Measurements from ENCODE around the gene ZNRD2.

The ZNRD2 gene

DNA sequence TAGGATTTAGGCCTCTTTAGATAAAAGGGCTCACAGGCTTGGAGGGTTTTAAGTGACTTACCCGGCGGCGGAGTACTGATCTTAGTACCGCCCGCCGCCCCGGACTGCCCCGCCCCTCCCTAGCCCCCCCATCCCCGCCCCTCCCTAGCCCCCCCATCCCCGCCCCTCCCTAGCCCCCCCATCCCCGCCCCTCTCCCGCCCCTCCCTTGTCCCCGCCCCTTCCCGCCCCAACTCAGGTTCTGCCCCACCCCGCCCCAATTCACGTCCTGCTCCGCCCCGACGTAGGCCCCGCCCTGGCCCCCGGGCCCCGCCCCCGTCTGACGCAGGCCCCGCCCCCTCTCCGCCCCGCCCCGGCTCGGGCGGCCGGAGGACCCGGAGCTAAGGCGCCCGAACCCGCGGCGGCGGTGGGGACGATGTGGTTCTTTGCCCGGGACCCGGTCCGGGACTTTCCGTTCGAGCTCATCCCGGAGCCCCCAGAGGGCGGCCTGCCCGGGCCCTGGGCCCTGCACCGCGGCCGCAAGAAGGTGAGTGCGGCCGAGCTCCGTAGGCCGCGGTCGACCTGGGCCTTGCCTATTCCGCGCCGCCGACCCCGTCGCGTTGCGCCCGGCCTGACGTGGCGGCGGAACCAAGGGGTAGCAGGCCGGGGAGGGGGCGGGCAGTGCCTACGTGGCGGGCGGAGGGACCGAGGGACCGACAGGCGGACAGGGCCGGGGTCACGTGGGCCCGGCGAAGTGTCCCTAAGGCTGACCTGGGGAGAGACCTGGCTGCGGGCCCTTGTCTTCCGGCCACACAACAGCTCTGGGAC, 45.3 kb upstream of the ZNRD2 start, which contains the start of gene SCYL1:
TSS of gene SCYL1 (plus strand) at position 343 of the 805 bp plus-strand sequence. CDS start at position 414, 71 bp downstream.
- Histone ChIP-seq H4K20me1 (ENCODE audit: insufficient read depth) (no peaks in the 10 kb centered on the region), H2AFZ (ENCODE audit: low read depth) (peak within 1 kb of the TSS; percentile 71), H3K9ac (peak within 1 kb of the TSS; percentile 75), H3K4me2 (peak within 1 kb of the TSS; percentile 92), H3K27me3 (ENCODE audit: insufficient read depth, low read depth) (peaks cover 4% of the 10 kb centered on the region; the same call in 1 of the 2 replicates), H3K27ac (peak within 1 kb of the TSS; percentile 33; the same call in 1 of the 2 replicates), H3K4me3 (IDR thresholded peaks at IDR 0.05; ENCODE audit: insufficient read depth, low read depth, low read length) (no peak within 1 kb of the TSS), H3K79me2 (ENCODE audit: insufficient read depth, low read depth) (peaks cover 16% of the 10 kb centered on the region; the same call in 1 of the 2 replicates), H3K4me1 (ENCODE audit: low read depth, poor library complexity, severe bottlenecking) (peaks cover 4% of the 10 kb centered on the region), H3K36me3 (ENCODE audit: insufficient read depth) (no peaks in the 10 kb centered on the region; the same call in 1 of the 2 replicates)
- TF ChIP-seq, protein P1, sequence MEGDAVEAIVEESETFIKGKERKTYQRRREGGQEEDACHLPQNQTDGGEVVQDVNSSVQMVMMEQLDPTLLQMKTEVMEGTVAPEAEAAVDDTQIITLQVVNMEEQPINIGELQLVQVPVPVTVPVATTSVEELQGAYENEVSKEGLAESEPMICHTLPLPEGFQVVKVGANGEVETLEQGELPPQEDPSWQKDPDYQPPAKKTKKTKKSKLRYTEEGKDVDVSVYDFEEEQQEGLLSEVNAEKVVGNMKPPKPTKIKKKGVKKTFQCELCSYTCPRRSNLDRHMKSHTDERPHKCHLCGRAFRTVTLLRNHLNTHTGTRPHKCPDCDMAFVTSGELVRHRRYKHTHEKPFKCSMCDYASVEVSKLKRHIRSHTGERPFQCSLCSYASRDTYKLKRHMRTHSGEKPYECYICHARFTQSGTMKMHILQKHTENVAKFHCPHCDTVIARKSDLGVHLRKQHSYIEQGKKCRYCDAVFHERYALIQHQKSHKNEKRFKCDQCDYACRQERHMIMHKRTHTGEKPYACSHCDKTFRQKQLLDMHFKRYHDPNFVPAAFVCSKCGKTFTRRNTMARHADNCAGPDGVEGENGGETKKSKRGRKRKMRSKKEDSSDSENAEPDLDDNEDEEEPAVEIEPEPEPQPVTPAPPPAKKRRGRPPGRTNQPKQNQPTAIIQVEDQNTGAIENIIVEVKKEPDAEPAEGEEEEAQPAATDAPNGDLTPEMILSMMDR (conservative IDR thresholded peaks at IDR 0.05; ENCODE audit: low read depth, low read length), result no peak

- Histone ChIP-seq H3K9ac (peak overlapping the region; percentile 75), H3K27me3 (ENCODE audit: insufficient read depth, low read depth) (peaks cover 4% of the 10 kb centered on the region; the same call in 1 of the 2 replicates), H2AFZ (ENCODE audit: low read depth) (peak overlapping the region; percentile 71; the same call in 1 of the 2 replicates), H3K4me3 (IDR thresholded peaks at IDR 0.05; ENCODE audit: insufficient read depth, low read depth, low read length) (no peak overlapping the region), H3K27ac (peak overlapping the region; percentile 33; the same call in 1 of the 2 replicates), H4K20me1 (ENCODE audit: insufficient read depth) (no peaks in the 10 kb centered on the region), H3K4me2 (peak overlapping the region; percentile 92), H3K4me1 (ENCODE audit: low read depth, poor library complexity, severe bottlenecking) (peaks cover 4% of the 10 kb centered on the region), H3K79me2 (ENCODE audit: insufficient read depth, low read depth) (peaks cover 16% of the 10 kb centered on the region; the same call in 1 of the 2 replicates), H3K36me3 (ENCODE audit: insufficient read depth) (no peaks in the 10 kb centered on the region; the same call in 1 of the 2 replicates)
- TF ChIP-seq, protein P1 (conservative IDR thresholded peaks at IDR 0.05; ENCODE audit: low read depth, low read length), result no peak
Measured at GRCh38 chr11:65525546-65526480, 44.5 kb upstream of the ZNRD2 start.

DNA sequence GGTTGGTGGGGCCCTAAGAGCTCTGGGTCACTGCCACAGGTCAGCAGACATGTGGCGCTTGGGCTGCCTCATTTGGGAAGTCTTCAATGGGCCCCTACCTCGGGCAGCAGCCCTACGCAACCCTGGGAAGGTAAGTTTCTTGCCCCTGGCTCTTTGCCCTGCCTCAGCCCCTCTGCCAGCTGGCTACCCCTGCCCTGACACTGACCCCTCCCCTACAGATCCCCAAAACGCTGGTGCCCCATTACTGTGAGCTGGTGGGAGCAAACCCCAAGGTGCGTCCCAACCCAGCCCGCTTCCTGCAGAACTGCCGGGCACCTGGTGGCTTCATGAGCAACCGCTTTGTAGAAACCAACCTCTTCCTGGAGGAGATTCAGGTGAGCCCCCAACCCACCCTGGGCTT, 43.5 kb upstream of the ZNRD2 start:
- Histone ChIP-seq H3K9ac (no peak overlapping the region), H3K4me1 (ENCODE audit: low read depth, poor library complexity, severe bottlenecking) (peaks cover 4% of the 10 kb centered on the region), H2AFZ (ENCODE audit: low read depth) (no peak overlapping the region), H3K4me2 (no peak overlapping the region), H3K36me3 (ENCODE audit: insufficient read depth) (no peaks in the 10 kb centered on the region; the same call in 1 of the 2 replicates), H3K27ac (no peak overlapping the region), H3K79me2 (ENCODE audit: insufficient read depth, low read depth) (peaks cover 16% of the 10 kb centered on the region; the same call in 1 of the 2 replicates), H4K20me1 (ENCODE audit: insufficient read depth) (no peaks in the 10 kb centered on the region), H3K4me3 (IDR thresholded peaks at IDR 0.05; ENCODE audit: insufficient read depth, low read depth, low read length) (no peak overlapping the region), H3K27me3 (ENCODE audit: insufficient read depth, low read depth) (peaks cover 4% of the 10 kb centered on the region; the same call in 1 of the 2 replicates)
- TF ChIP-seq, protein P1 (conservative IDR thresholded peaks at IDR 0.05; ENCODE audit: low read depth, low read length), result no peak

DNA sequence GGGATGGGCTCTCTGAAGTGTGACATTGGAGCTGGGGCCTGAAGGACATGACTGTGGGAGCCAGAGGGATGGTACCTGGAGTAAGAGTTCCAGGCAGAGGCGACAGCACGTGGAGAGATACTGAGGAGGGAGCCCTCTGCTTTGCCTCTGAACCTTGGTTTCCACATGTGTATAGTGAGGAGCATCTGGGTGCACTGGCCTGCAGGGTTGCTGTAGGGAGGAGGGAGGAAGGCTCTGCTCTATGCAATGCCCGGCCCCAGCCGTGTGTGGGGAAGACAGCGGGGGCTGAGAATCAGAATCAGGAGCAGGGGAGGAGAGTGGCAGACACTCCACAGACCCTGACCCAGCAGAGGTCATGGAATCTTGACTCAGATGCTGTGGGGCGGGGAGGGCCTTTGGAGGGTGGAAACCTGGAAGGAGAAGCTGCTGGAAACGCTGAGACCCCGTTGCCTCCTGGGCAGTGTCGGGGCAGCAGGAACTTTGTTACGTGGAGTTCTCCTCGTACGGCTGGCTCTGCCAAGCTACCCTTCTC, 41.4 kb upstream of the ZNRD2 start:
- Histone ChIP-seq H2AFZ (ENCODE audit: low read depth) (no peak overlapping the region), H4K20me1 (ENCODE audit: insufficient read depth) (no peaks in the 10 kb centered on the region), H3K79me2 (ENCODE audit: insufficient read depth, low read depth) (peaks cover 16% of the 10 kb centered on the region; the same call in 1 of the 2 replicates), H3K27ac (no peak overlapping the region), H3K27me3 (ENCODE audit: insufficient read depth, low read depth) (no peaks in the 10 kb centered on the region), H3K36me3 (ENCODE audit: insufficient read depth) (no peaks in the 10 kb centered on the region; the same call in 1 of the 2 replicates), H3K9ac (no peak overlapping the region), H3K4me2 (no peak overlapping the region), H3K4me3 (IDR thresholded peaks at IDR 0.05; ENCODE audit: insufficient read depth, low read depth, low read length) (no peak overlapping the region), H3K4me1 (ENCODE audit: low read depth, poor library complexity, severe bottlenecking) (peaks cover 4% of the 10 kb centered on the region)
- TF ChIP-seq, protein P1 (conservative IDR thresholded peaks at IDR 0.05; ENCODE audit: low read depth, low read length), result no peak

Data from KMS-11 (cell line).